IMR-90 (cell line): Measurements from ENCODE around the gene CBLIF. TPM values are rescaled to one million over a fixed set of nuclear protein-coding genes. Genes with fewer than 3 reads are reported as not detected.

Source experiments
- ATAC-seq: fragments of 200-7000 bp; cut with Tn5 transposase; 2 replicates; pipeline ENCODE4 v1.9.1; 2020; ENCODE audit warnings: low read depth, mild to moderate bottlenecking, moderate library complexity
- BruUV-seq: library from RNA; stranded (reverse); fragments of 400-500 nt; replicated peaks from 2 replicates; lab custom pipeline; 2021; lab: Mats Ljungman, UMichigan
- CTCF ChIA-PET: fragments of 300-600 bp; formaldehyde crosslinking; extraction: SDS; loops from one replicate; lab custom pipeline; 2021; ENCODE audit warnings: antibody characterized with exemption; lab: Yijun Ruan, JAX
- POLR2A ChIA-PET: fragments of 300-600 bp; sonication (Branson Sonifier 250); formaldehyde crosslinking; loops from one replicate; lab custom pipeline; 2022; ENCODE audit warnings: antibody characterized with exemption; ENCODE audit not compliant: unreplicated experiment; lab: Charles Lee
- DNase-seq: peaks from one replicate; pipeline ENCODE4 v3.0.0; 2013
- H2AFZ ChIP-seq: replicated peaks from 2 replicates; pipeline ENCODE3; 2013; ENCODE audit warnings: low read length, mild to moderate bottlenecking; ENCODE audit not compliant: poor library complexity
- H2AK5ac ChIP-seq: 2 replicates; pipeline ENCODE4 v1.6.1; 2013; ENCODE audit warnings: low read depth, low read length, inconsistent platforms
- H2AK9ac ChIP-seq: replicated peaks from 2 replicates; pipeline ENCODE3; 2013; ENCODE audit warnings: mild to moderate bottlenecking, low read depth, low read length, moderate library complexity; ENCODE audit not compliant: poor library complexity
- H2BK120ac ChIP-seq: 2 replicates; pipeline ENCODE4 v1.6.1; 2013; ENCODE audit warnings: low read depth, low read length, inconsistent platforms
- H2BK15ac ChIP-seq: 3 replicates; pipeline ENCODE4 v1.6.1; 2013; ENCODE audit warnings: low read depth, low read length, inconsistent platforms
- H2BK20ac ChIP-seq: 2 replicates; pipeline ENCODE4 v1.6.1; 2013; ENCODE audit warnings: low read depth, mild to moderate bottlenecking, inconsistent platforms, low read length, moderate library complexity
- H2BK5ac ChIP-seq: 2 replicates; pipeline ENCODE4 v1.6.1; 2013; ENCODE audit warnings: mild to moderate bottlenecking, low read depth, low read length, inconsistent platforms; ENCODE audit not compliant: poor library complexity, severe bottlenecking
- H3K14ac ChIP-seq: replicated peaks from 2 replicates; pipeline ENCODE4 v1.6.1; 2013; ENCODE audit warnings: low read depth, low read length, inconsistent platforms
- H3K18ac ChIP-seq: 2 replicates; pipeline ENCODE4 v1.6.1; 2013; ENCODE audit warnings: low read depth, low read length, control low read depth
- H3K23ac ChIP-seq: 2 replicates; pipeline ENCODE4 v1.6.1; 2013; ENCODE audit warnings: low read depth, low read length, inconsistent platforms
- H3K27ac ChIP-seq: 2 replicates; pipeline ENCODE4 v1.5.1; 2013; ENCODE audit warnings: mild to moderate bottlenecking, control low read depth, low read length; ENCODE audit not compliant: insufficient read depth
- H3K27me3 ChIP-seq: 2 replicates; pipeline ENCODE4 v1.6.1; 2013; ENCODE audit warnings: low read length; ENCODE audit not compliant: control insufficient read depth, insufficient read depth
- H3K36me3 ChIP-seq: 2 replicates; pipeline ENCODE4 v1.6.1; 2013; ENCODE audit warnings: low read length, mixed read lengths; ENCODE audit not compliant: control insufficient read depth, insufficient read depth
- H3K4ac ChIP-seq: 2 replicates; pipeline ENCODE4 v1.6.1; 2013; ENCODE audit warnings: low read depth, low read length, inconsistent platforms
- H3K4me1 ChIP-seq: 2 replicates; pipeline ENCODE4 v1.6.1; 2013; ENCODE audit warnings: low read length, mixed read lengths; ENCODE audit not compliant: control insufficient read depth, insufficient read depth
- H3K4me2 ChIP-seq: 2 replicates; pipeline ENCODE4 v1.6.1; 2013; ENCODE audit warnings: low read depth, mild to moderate bottlenecking, control low read depth, low read length, moderate library complexity
- H3K4me3 ChIP-seq: 2 replicates; pipeline ENCODE4 v1.5.1; 2013; ENCODE audit warnings: low read depth, mild to moderate bottlenecking, control low read depth, low read length, moderate library complexity; ENCODE audit not compliant: insufficient read depth
- H3K56ac ChIP-seq: 2 replicates; pipeline ENCODE4 v1.6.1; 2013; ENCODE audit warnings: low read length, inconsistent platforms; ENCODE audit not compliant: insufficient read depth; ENCODE audit errors: extremely low read depth
- H3K79me1 ChIP-seq, 2 experiments: 2 replicates each; pipeline ENCODE4 v1.6.1; 2013; ENCODE audit warnings: low read length in 2 of 2, inconsistent platforms in 1 of 2, low read depth in 1 of 2
- H3K9ac ChIP-seq: 2 replicates; pipeline ENCODE4 v1.6.1; 2013; ENCODE audit warnings: low read depth, low read length, control low read depth
- H3K9me1 ChIP-seq: 2 replicates; pipeline ENCODE4 v1.6.1; 2013; ENCODE audit warnings: low read length, inconsistent platforms; ENCODE audit not compliant: insufficient read depth
- H3K9me3 ChIP-seq: 2 replicates; pipeline ENCODE4 v1.6.1; 2013; ENCODE audit warnings: low read length; ENCODE audit not compliant: control insufficient read depth, insufficient read depth
- H4K20me1 ChIP-seq: 2 replicates; pipeline ENCODE4 v1.6.1; 2013; ENCODE audit warnings: low read length, inconsistent platforms; ENCODE audit not compliant: insufficient read depth
- H4K5ac ChIP-seq: 2 replicates; pipeline ENCODE4 v1.6.1; 2013; ENCODE audit warnings: mild to moderate bottlenecking, low read depth, low read length, control low read depth
- H4K8ac ChIP-seq, 2 experiments: 2 replicates each; pipeline ENCODE4 v1.6.1; 2013; ENCODE audit warnings: low read depth in 2 of 2, low read length in 2 of 2, control low read depth in 1 of 2, inconsistent platforms in 1 of 2
- H4K91ac ChIP-seq: 2 replicates; pipeline ENCODE4 v1.6.1; 2013; ENCODE audit warnings: low read depth, low read length, inconsistent platforms; ENCODE audit not compliant: insufficient read depth
- BHLHE40 ChIP-seq: fragments of 150-350 bp; IDR thresholded peaks from 2 replicates; pipeline ENCODE4 v1.6.1; 2016; ENCODE audit warnings: mild to moderate bottlenecking, low read depth, low read length
- CHD1 ChIP-seq: IDR thresholded peaks from 2 replicates; pipeline ENCODE4 v1.6.1; 2012; ENCODE audit warnings: low read depth, low read length, improper control_type of control experiment
- MAFK ChIP-seq: IDR thresholded peaks from 2 replicates; pipeline ENCODE4 v1.6.1; 2012; ENCODE audit warnings: low read depth, low read length, improper control_type of control experiment
- MAZ ChIP-seq: IDR thresholded peaks from 2 replicates; pipeline ENCODE4 v1.6.1; 2012; ENCODE audit warnings: low read depth, mild to moderate bottlenecking, low read length, improper control_type of control experiment, moderate library complexity, borderline replicate concordance
- MXI1 ChIP-seq: IDR thresholded peaks from 2 replicates; pipeline ENCODE4 v1.6.1; 2012; ENCODE audit warnings: low read depth, mild to moderate bottlenecking, low read length, moderate library complexity, borderline replicate concordance
- NFE2L2 ChIP-seq: fragments of 150-350 bp; IDR thresholded peaks from 2 replicates; pipeline ENCODE4 v1.6.1; 2016; ENCODE audit warnings: low read depth, mild to moderate bottlenecking, low read length
- RAD21 ChIP-seq: IDR thresholded peaks from 2 replicates; pipeline ENCODE4 v1.6.1; 2012; ENCODE audit warnings: low read length, improper control_type of control experiment
- RCOR1 ChIP-seq: IDR thresholded peaks from 2 replicates; pipeline ENCODE4 v1.6.1; 2012; ENCODE audit warnings: mild to moderate bottlenecking, low read length, improper control_type of control experiment; ENCODE audit not compliant: insufficient replicate concordance
- WGBS, 2 experiments: methylation state at CpG; one replicate each; pipeline versions ENCODE4 v1.1.5 to v1.1.7; 2013; ENCODE audit warnings: missing lambda C conversion rate in 2 of 2; ENCODE audit not compliant: insufficient read length in 1 of 2; ENCODE audit errors: extremely low coverage in 2 of 2; 5-methylcytosine and 5-hydroxymethylcytosine counted together
- dilution Hi-C: fragments of 300-500 bp; cut with HindIII; formaldehyde crosslinking; loops from one replicate; pipeline ENCODE4 v1.14.3; 2018; ENCODE audit warnings: low sequenced_read_pairs; ENCODE audit not compliant: unreplicated experiment
- in situ Hi-C: fragments of 300-500 bp; cut with MboI; formaldehyde crosslinking; loops from 3 replicates; pipeline ENCODE4 v1.14.3; 2019; ENCODE audit warnings: low sequenced_read_pairs, inconsistent platforms, mixed read lengths
- intact Hi-C: fragments of 100-400 bp; cut with micrococcal nuclease; formaldehyde crosslinking; loops from 2 replicates; pipeline ENCODE4 v1.10.0; 2022
- polyA plus RNA-seq, 3 experiments: library from polyadenylated mRNA; depleted of rRNA; stranded (reverse); fragments of >200 nt; gene quantifications; 2 replicates each; pipeline ENCODE4 v1.2.3, GENCODE V29; 2012; ENCODE audit warnings: low replicate concordance in 1 of 3
- total RNA-seq: library from RNA; depleted of rRNA; stranded (reverse); fragments of >200 nt; gene quantifications from 2 replicates; pipeline ENCODE4 v1.2.3, GENCODE V29; 2012
- TF ChIP-seq, protein P1 (sequence below): fragments of 150-350 bp; IDR thresholded peaks from 2 replicates; pipeline ENCODE4 v1.6.1; 2016; ENCODE audit warnings: low read depth, mild to moderate bottlenecking, low read length, moderate library complexity, borderline replicate concordance
- TF ChIP-seq, protein P2 (sequence below): conservative IDR thresholded peaks from 2 replicates; pipeline ENCODE4 v1.5.1; 2012; ENCODE audit warnings: mild to moderate bottlenecking, low read depth, low read length, improper control_type of control experiment

The CBLIF gene
- total and polyA plus RNA-seq, 2 of the 4 experiments (the other 2 are of a cell fraction): not detected

DNA sequence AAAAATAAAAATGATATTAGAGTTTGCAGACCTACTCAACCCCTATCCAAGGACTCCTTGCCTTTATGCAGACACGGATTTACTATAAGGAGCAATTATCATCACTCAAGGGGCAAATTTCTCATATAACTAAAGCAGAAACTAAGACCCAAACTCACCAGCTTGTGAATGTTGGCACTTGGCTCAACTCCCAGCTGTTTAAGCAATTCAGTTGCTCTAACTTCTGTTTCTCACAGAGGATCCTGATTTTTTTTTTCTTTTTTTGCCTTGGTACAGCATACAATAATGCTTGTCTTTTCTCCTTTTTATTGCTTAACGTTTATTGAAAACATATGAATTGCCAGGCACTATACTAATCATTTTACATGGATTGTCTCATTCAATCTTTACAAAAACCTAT is 9.6 kb upstream of the CBLIF start:
- no peak overlapping the region for H4K5ac ChIP-seq
- H3K4me2 ChIP-seq: no peak overlapping the region
- no peak overlapping the region for H2BK5ac ChIP-seq
- no peak overlapping the region for H3K18ac ChIP-seq
- H2AK9ac ChIP-seq: no peak overlapping the region
- no peak for TF ChIP-seq RAD21
- TF ChIP-seq BHLHE40: no peak
- TF ChIP-seq, protein P1, sequence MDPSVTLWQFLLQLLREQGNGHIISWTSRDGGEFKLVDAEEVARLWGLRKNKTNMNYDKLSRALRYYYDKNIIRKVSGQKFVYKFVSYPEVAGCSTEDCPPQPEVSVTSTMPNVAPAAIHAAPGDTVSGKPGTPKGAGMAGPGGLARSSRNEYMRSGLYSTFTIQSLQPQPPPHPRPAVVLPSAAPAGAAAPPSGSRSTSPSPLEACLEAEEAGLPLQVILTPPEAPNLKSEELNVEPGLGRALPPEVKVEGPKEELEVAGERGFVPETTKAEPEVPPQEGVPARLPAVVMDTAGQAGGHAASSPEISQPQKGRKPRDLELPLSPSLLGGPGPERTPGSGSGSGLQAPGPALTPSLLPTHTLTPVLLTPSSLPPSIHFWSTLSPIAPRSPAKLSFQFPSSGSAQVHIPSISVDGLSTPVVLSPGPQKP: no peak
- TF ChIP-seq RCOR1: no peak
- no peak for TF ChIP-seq CHD1
- no peak for TF ChIP-seq MAZ
- TF ChIP-seq, protein P2, sequence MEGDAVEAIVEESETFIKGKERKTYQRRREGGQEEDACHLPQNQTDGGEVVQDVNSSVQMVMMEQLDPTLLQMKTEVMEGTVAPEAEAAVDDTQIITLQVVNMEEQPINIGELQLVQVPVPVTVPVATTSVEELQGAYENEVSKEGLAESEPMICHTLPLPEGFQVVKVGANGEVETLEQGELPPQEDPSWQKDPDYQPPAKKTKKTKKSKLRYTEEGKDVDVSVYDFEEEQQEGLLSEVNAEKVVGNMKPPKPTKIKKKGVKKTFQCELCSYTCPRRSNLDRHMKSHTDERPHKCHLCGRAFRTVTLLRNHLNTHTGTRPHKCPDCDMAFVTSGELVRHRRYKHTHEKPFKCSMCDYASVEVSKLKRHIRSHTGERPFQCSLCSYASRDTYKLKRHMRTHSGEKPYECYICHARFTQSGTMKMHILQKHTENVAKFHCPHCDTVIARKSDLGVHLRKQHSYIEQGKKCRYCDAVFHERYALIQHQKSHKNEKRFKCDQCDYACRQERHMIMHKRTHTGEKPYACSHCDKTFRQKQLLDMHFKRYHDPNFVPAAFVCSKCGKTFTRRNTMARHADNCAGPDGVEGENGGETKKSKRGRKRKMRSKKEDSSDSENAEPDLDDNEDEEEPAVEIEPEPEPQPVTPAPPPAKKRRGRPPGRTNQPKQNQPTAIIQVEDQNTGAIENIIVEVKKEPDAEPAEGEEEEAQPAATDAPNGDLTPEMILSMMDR: no peak
- no peak for TF ChIP-seq MXI1
- TF ChIP-seq MAFK: no peak
- TF ChIP-seq NFE2L2: no peak
- H3K36me3 ChIP-seq: no peaks in the 10 kb centered on the region
- H3K27me3 ChIP-seq: no peaks in the 10 kb centered on the region
- in situ Hi-C loops (no loop called here), dilution Hi-C loops (no loop called here), intact Hi-C loops (no loop called here)
- H3K4me1 ChIP-seq: no peaks in the 10 kb centered on the region
- 17% methylated on average over 1 of the region's 2 CpGs; no CpG with 5 or more reads in 1 of the 2 experiments for WGBS, 2 experiments
- ATAC-seq (no peak), DNase-seq (no peak)
- H2AFZ ChIP-seq: no peak overlapping the region
- ChIA-PET POLR2A (no interaction called here), CTCF (no interaction called here)
- H3K23ac ChIP-seq: no peak overlapping the region
- H2AK5ac ChIP-seq: no peak overlapping the region
- no peak overlapping the region for H4K8ac ChIP-seq
- no peak overlapping the region for H2BK15ac ChIP-seq
- no peaks in the 10 kb centered on the region for H3K9me3 ChIP-seq
- H4K20me1 ChIP-seq: no peaks in the 10 kb centered on the region
- H3K79me1 ChIP-seq: no peaks in the 10 kb centered on the region
- no peaks in the 10 kb centered on the region for H3K9me1 ChIP-seq
- H3K4ac ChIP-seq: no peak overlapping the region
- no TSS peak for BruUV-seq
- no peak overlapping the region for H2BK20ac ChIP-seq
- H3K9ac ChIP-seq: no peak overlapping the region
- no peak overlapping the region for H3K27ac ChIP-seq
- H4K91ac ChIP-seq: no peak overlapping the region
- H2BK120ac ChIP-seq: no peak overlapping the region
- H3K4me3 ChIP-seq: no peak overlapping the region
- no peak overlapping the region for H3K14ac ChIP-seq
- no peak overlapping the region for H3K56ac ChIP-seq
